Ectodermal cell (in vitro differentiated cells): Measurements from ENCODE around the gene POU2F3.

Experiments
- H3K27ac ChIP-seq: 2 replicates; pipeline ENCODE4 v1.7.0; 2013; ENCODE audit warnings: mild to moderate bottlenecking, low read depth, low read length; ENCODE audit not compliant: insufficient read depth, poor library complexity, severe bottlenecking
- H3K27me3 ChIP-seq: 2 replicates; pipeline ENCODE4 v1.7.0; 2013; ENCODE audit warnings: mild to moderate bottlenecking, low read length; ENCODE audit not compliant: insufficient read depth, control insufficient read depth, poor library complexity, severe bottlenecking
- H3K36me3 ChIP-seq: one replicate; pipeline ENCODE4 v1.7.0; 2013; ENCODE audit warnings: low read length; ENCODE audit not compliant: control insufficient read depth, insufficient read depth
- H3K4me1 ChIP-seq: one replicate; pipeline ENCODE4 v1.7.0; 2013; ENCODE audit warnings: low read length; ENCODE audit not compliant: control insufficient read depth, insufficient read depth
- H3K4me3 ChIP-seq: 2 replicates; pipeline ENCODE4 v1.7.0; 2013; ENCODE audit warnings: low read depth, low read length, control low read depth; ENCODE audit not compliant: insufficient read depth
- H3K9me3 ChIP-seq: 2 replicates; pipeline ENCODE4 v1.7.0; 2013; ENCODE audit warnings: mild to moderate bottlenecking, low read length, moderate library complexity; ENCODE audit not compliant: control insufficient read depth
- WGBS, 2 experiments: methylation state at CpG; one replicate each; pipeline ENCODE4 v1.1.7; 2013; ENCODE audit warnings: missing lambda C conversion rate in 2 of 2; 5-methylcytosine and 5-hydroxymethylcytosine counted together

The POU2F3 gene

DNA sequence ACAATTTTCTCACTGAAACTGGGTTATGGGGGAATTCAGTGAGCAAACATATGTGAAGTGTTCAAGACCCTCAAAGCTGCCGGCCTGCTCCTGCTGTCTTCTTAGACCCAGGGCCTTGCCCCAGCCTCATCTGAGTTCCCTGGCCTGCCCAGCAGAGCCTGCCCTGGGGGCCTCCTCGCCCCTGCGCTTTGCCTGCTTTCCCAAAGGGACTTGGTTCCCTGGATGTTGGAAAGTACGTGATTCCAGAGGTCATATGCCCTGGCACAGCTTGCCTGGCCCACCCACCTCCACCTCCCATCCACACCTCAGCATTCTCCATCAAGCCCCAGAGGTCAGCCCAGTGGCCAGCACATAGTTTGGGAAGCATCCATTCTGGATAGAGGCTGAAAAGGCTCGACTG lies 13.7 kb upstream of the POU2F3 start:
- Histone ChIP-seq H3K4me3 (no peak overlapping the region), H3K4me1 (peaks cover 15% of the 10 kb centered on the region), H3K27me3 (no peaks in the 10 kb centered on the region), H3K36me3 (no peaks in the 10 kb centered on the region), H3K9me3 (no peaks in the 10 kb centered on the region), H3K27ac (no peak overlapping the region)
- WGBS, 2 experiments: 94 to 97% methylated on average over 5 of the region's 5 CpGs

DNA sequence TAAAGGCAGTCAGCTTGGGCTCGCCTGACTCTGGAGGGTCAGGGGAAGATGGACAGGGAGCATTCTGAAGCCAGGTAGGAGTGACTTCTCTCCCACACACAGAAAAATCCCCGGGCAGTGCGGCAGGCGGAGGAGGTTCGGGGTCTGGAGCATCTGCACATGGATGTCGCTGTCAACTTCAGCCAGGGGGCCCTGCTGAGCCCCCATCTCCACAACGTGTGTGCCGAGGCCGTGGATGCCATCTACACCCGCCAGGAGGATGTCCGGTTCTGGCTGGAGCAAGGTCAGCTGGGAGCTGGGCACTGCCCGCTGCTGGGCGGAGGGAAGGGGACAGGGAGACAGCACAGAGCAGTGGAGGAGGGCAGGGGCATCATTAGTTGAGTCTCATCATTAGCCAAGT lies 13.2 kb upstream of the POU2F3 start:
- WGBS, 2 experiments: 84 to 87% methylated on average over 13 of the region's 13 CpGs
- Histone ChIP-seq H3K9me3 (no peaks in the 10 kb centered on the region), H3K4me1 (peaks cover 15% of the 10 kb centered on the region), H3K27ac (no peak overlapping the region), H3K36me3 (no peaks in the 10 kb centered on the region), H3K4me3 (no peak overlapping the region), H3K27me3 (peaks cover 4% of the 10 kb centered on the region)

DNA sequence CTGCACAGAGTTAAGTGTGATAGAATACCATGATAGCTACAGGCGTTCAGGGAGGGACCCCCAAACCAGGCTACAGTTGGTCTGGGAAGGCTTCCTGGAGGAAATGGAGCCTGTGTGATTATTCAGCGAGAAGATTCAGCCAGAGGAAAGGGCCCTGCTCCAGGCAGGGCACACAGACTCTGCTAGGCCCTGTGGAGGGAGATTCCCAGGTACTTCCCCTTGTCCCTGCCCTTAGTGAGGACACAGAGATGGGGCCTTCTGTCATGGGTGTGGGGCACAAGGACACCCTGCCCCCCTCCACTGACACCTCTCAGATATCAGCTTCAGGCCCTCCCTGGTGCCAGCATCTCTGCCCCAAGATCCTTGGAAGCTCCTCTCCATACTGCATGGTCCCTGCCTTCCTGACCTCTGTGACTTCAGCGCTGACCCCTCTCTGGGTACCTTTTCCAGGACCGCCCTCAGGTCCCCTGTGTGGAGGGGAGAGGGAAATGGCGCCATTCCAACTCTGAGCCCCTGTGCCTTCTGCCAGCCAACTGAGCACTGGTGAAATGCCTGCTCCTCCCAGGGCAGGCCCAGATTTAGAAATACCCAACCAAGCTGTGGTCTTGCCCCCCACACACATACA lies 12.6 kb upstream of the POU2F3 start:
- Histone ChIP-seq H3K9me3 (no peaks in the 10 kb centered on the region), H3K4me1 (peaks cover 15% of the 10 kb centered on the region), H3K27me3 (peaks cover 4% of the 10 kb centered on the region), H3K4me3 (no peak overlapping the region), H3K36me3 (no peaks in the 10 kb centered on the region), H3K27ac (no peak overlapping the region)
- 89 to 92% methylated on average over 5 of the region's 5 CpGs for WGBS, 2 experiments

DNA sequence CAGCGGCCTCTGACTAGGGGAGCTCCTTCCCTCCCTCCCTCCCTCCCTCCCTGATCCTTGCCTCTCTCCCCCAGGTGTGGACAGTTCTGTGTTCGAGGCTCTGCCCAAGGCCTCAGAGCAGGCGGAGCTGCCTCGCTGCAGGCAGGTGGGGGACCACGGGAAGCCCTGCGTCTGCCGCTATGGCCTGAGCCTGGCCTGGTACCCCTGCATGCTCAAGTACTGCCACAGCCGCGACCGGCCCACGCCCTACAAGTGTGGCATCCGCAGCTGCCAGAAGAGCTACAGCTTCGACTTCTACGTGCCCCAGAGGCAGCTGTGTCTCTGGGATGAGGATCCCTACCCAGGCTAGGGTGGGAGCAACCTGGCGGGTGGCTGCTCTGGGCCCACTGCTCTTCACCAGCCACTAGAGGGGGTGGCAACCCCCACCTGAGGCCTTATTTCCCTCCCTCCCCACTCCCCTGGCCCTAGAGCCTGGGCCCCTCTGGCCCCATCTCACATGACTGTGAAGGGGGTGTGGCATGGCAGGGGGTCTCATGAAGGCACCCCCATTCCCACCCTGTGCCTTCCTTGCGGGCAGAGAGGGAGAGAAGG lies 11.1 kb upstream of the POU2F3 start:
- peaks cover 4% of the 10 kb centered on the region for H3K27me3 ChIP-seq
- no peak overlapping the region for H3K4me3 ChIP-seq
- H3K36me3 ChIP-seq: no peaks in the 10 kb centered on the region
- 84% methylated on average over 16 of the region's 16 CpGs for WGBS, 2 experiments
- H3K27ac ChIP-seq: no peak overlapping the region
- peaks cover 15% of the 10 kb centered on the region for H3K4me1 ChIP-seq
- H3K9me3 ChIP-seq: no peaks in the 10 kb centered on the region

DNA sequence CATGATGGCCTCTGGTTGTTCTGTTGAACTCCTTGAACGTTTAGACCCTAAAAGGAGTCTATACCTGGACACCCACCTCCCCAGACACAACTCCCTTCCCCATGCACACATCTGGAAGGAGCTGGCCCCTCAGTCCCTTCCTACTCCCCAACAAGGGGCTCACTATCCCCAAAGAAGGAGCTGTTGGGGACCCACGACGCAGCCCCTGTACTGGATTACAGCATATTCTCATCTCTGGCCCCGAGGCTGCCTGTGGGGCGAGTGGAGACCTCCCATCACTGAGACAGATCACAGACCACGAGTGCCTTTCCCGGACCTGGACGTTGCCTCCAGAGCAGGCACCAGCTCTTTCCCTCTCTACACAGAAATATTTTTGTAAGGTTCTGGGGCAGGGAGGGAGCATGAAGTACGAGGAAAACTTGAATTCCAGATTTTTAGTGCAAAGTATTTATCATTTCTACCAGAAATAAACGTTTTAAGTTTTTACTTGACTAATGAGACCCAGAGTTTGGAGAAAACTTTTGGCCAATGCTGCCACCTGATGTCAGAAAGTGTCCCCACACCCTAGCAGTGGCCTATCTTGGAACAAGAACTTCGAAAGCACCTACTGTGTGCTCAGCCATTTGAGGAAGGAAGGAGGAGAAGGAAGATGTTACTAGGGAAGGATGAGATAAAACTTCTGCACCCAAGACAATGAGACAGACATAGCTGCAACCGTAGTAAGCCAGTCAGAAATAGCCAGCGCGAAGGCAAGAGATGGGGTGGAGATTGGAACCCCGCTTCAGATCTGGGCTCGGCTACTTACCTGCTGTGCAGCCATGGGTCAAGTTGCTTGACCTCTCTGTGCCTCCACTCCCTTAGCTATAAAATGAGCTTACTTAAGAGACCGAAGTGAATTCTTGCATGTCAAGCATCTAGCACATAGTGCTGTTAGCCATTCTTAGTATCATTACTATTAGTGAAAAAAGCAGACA lies 10.2 kb upstream of the POU2F3 start:
- Histone ChIP-seq H3K9me3 (no peaks in the 10 kb centered on the region), H3K4me1 (peaks cover 10% of the 10 kb centered on the region), H3K4me3 (no peak overlapping the region), H3K27me3 (peaks cover 8% of the 10 kb centered on the region), H3K27ac (no peak overlapping the region), H3K36me3 (no peaks in the 10 kb centered on the region)
- 62 to 66% methylated on average over 16 to 17 of the region's 17 CpGs for WGBS, 2 experiments

DNA sequence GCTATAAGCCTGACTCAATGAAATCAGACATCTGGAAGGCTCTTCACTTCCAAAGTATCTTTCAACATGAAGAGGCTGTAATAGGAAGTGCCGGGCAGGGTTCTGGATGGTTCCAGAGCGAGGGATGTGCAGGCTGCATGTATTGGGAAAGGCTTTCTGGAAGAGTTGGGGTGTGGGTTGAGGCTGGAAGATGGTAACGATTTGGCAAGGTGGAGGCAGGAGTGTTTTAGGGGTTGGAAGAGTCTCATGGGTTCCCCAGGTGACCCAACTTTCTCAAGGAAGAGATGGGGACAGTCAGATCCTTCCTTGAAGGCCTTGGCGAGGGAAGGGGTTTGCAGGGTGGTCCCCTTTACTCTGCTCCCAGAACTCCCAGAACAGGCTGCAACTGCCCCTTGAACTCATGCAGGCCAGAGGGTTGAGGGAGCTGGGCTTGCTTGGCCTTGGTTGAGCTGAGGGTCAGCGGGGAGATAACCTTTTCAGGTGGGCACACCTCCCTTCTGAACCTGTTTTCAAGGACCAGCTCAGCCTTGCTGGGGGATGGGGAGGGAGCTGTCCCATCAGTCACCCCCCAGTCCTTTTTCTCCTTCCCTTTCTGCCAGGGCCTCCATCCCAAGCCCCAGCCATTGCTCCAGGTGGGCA lies 9.4 kb upstream of the POU2F3 start:
- 85 to 86% methylated on average over 5 of the region's 5 CpGs for WGBS, 2 experiments
- Histone ChIP-seq H3K9me3 (no peaks in the 10 kb centered on the region), H3K36me3 (no peaks in the 10 kb centered on the region), H3K4me3 (no peak overlapping the region), H3K4me1 (peaks cover 2% of the 10 kb centered on the region), H3K27ac (no peak overlapping the region), H3K27me3 (peaks cover 9% of the 10 kb centered on the region)

DNA sequence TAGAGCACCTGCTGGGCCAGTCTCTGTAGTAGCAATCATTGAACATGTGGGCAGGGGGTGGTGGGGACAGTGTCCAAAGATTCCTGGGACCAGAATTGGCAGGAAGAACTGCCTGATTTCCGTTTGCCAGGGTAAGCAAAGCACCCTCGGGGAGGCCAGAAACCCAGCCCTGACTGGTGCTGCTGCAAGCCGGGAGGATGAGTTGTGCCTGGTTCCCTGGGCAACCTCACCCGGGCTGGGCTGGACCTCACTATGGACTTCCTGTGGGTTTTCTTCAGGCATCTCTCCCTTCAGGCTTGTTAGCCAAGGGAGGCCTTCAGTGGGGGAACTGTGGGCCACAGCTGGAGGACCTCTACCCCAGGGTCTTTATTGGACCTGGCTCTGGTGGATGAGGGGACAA lies 8.0 kb upstream of the POU2F3 start:
- WGBS, 2 experiments: 79 to 86% methylated on average over 4 of the region's 4 CpGs
- no peaks in the 10 kb centered on the region for H3K9me3 ChIP-seq

DNA sequence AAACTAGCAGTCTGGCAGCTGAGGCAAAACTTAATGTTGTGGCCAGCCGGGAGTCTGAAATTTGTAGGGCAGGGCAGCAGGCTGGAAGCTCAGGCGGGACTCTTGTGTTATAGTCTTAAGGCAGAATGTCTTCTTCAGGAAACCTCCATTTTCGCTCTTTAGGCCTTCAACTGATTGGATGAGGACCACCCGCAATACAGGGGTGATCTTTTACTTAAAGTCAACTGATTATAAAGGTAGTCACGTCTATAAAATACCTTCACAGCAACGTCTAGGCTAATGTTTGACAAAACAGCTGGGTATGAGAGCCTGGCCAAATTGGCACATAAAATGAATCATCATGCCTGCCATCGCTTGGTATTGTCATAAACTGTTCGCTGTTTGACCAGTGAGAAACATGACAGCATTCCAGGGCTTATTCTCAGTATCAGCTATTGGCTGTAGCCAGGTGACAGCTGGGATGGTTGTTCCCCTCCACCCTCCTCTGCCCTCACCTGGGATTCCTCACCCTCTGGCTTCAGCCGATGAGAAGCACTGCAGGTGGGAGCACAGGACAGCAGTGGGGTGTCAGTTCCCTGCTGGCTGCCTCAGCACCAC lies 6.6 kb upstream of the POU2F3 start:
- H3K27me3 ChIP-seq: peaks cover 17% of the 10 kb centered on the region
- H3K27ac ChIP-seq: no peak overlapping the region
- 89 to 91% methylated on average over 9 of the region's 9 CpGs for WGBS, 2 experiments
- H3K4me3 ChIP-seq: no peak overlapping the region
- no peaks in the 10 kb centered on the region for H3K36me3 ChIP-seq
- H3K9me3 ChIP-seq: no peaks in the 10 kb centered on the region
- no peaks in the 10 kb centered on the region for H3K4me1 ChIP-seq

More for the DNA sequence above, 8.0 kb upstream of the POU2F3 start:
- H3K36me3 ChIP-seq: no peaks in the 10 kb centered on the region
- no peaks in the 10 kb centered on the region for H3K4me1 ChIP-seq
- no peak overlapping the region for H3K4me3 ChIP-seq
- no peak overlapping the region for H3K27ac ChIP-seq
- H3K27me3 ChIP-seq: peaks cover 9% of the 10 kb centered on the region

DNA sequence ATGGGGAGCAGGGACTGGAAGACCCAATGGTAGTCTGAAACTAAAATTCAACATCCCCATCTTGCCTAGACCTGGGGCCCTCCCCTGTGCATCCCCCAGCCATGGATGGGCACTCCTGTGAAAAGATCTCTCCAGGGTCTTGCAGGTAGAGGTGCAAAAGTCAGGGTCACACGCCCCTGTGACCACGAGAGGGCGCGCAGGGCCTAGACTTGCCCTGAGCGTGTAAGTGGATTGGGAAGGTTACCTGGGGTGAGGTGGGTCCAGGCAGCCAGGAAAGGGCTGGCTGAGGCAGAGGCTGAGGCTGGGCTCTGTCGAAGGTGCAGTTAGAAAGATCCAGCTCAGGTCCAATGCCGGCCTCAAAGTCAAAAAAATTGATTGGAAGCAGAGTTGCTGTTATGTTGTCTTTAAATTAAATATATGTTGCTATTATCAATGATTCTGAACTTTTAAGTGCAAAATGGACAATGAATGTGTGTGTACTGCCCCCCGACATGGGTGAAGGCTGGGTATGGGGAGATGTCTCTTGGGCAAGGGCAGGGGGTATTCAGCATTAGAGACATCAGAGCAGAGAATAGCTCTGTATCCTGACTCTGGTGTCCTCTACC lies 4.8 kb upstream of the POU2F3 start:
- Histone ChIP-seq H3K27ac (no peak overlapping the region), H3K27me3 (peaks cover 35% of the 10 kb centered on the region), H3K36me3 (no peaks in the 10 kb centered on the region), H3K9me3 (no peaks in the 10 kb centered on the region), H3K4me1 (peaks cover under 1% of the 10 kb centered on the region), H3K4me3 (no peak overlapping the region)
- 14 to 15% methylated on average over 8 of the region's 8 CpGs for WGBS, 2 experiments
